GM18517 (cell line): Measurements from ENCODE around the gene SLC7A8.
"Not testable (repeated sequence)": the region's sequence is repeated elsewhere in the genome, so short reads cannot be mapped to it uniquely, and the experiment has no call there.

Source experiments
- ATAC-seq: cut with Tn5 transposase; IDR thresholded peaks from one replicate; pipeline ENCODE4 v1.9.1; 2021; ENCODE audit warnings: mild to moderate bottlenecking, moderate library complexity; ENCODE audit not compliant: unreplicated experiment

The SLC7A8 gene

GRCh38 chr14:23183479-23183878 is at the start of gene SLC7A8:
SLC7A8 (minus strand) TSS chr14:23183660; CDS start chr14:23182914, 746 bp downstream.
- ATAC-seq = no peak

GRCh38 chr14:23232241-23232808 is 48.9 kb upstream of the SLC7A8 start:
- not testable (repeated sequence) for ATAC-seq

GRCh38 chr14:23228812-23229211 is 45.4 kb upstream of the SLC7A8 start:
- no peak for ATAC-seq

- ATAC-seq = no peak
Measured at GRCh38 chr14:23227566-23227965, 44.1 kb upstream of the SLC7A8 start.

GRCh38 chr14:23224958-23225357 is 41.5 kb upstream of the SLC7A8 start:
- ATAC-seq = not testable (repeated sequence)

GRCh38 chr14:23219075-23219474 is 35.6 kb upstream of the SLC7A8 start:
- ATAC-seq = no peak

- no peak for ATAC-seq
Measured at GRCh38 chr14:23217032-23218020, 33.9 kb upstream of the SLC7A8 start.

GRCh38 chr14:23215421-23215820 is 32.0 kb upstream of the SLC7A8 start:
- no peak for ATAC-seq

- ATAC-seq = no peak
Measured at GRCh38 chr14:23209651-23210423, 26.4 kb upstream of the SLC7A8 start.

GRCh38 chr14:23208324-23208723 is 24.9 kb upstream of the SLC7A8 start:
- no peak for ATAC-seq

- ATAC-seq = no peak
Measured at GRCh38 chr14:23207146-23207540, 23.7 kb upstream of the SLC7A8 start.

GRCh38 chr14:23206422-23207145 is 23.1 kb upstream of the SLC7A8 start:
- no peak for ATAC-seq

- ATAC-seq = no peak
Measured at GRCh38 chr14:23202001-23202400, 18.5 kb upstream of the SLC7A8 start.

GRCh38 chr14:23199141-23199540 is 15.7 kb upstream of the SLC7A8 start:
- ATAC-seq = not testable (repeated sequence)

- ATAC-seq = not testable (repeated sequence)
Measured at GRCh38 chr14:23196487-23196886, 13.0 kb upstream of the SLC7A8 start.

GRCh38 chr14:23195552-23196101 is 12.2 kb upstream of the SLC7A8 start:
- no peak for ATAC-seq

- ATAC-seq = no peak
Measured at GRCh38 chr14:23193432-23193831, 10.0 kb upstream of the SLC7A8 start.

- no peak for ATAC-seq
Measured at GRCh38 chr14:23187925-23188324, 4.5 kb upstream of the SLC7A8 start.

- no peak for ATAC-seq
Measured at GRCh38 chr14:23186913-23187654, 3.6 kb upstream of the SLC7A8 start.

GRCh38 chr14:23185063-23185462 is 1.6 kb upstream of the SLC7A8 start:
- ATAC-seq = no peak
